Mononuclear cell (primary cell): ENCODE measurements around the gene UTP25. TPM values are rescaled to one million over a fixed set of nuclear protein-coding genes. Genes with fewer than 3 reads are reported as not detected.
A peak's percentile ranks its signal among the peaks of the same experiment; 100 is the strongest.
"Not testable (repeated sequence)": the region's sequence is repeated elsewhere in the genome, so short reads cannot be mapped to it uniquely, and the experiment has no call there.

Experiments
- H3K27me3 ChIP-seq: 2 replicates; pipeline ENCODE4 v1.6.0; 2011; ENCODE audit warnings: low read length, control low read depth; ENCODE audit not compliant: insufficient read depth
- H3K4me1 ChIP-seq: 2 replicates; pipeline ENCODE4 v1.5.1; 2011; ENCODE audit warnings: mild to moderate bottlenecking, low read length, control low read depth; ENCODE audit not compliant: insufficient read depth
- H3K4me3 ChIP-seq: 2 replicates; pipeline ENCODE4 v1.5.1; 2011; ENCODE audit warnings: mild to moderate bottlenecking, low read length, moderate library complexity
- H3K9me3 ChIP-seq: 2 replicates; pipeline ENCODE4 v1.5.1; 2011; ENCODE audit warnings: low read depth, mild to moderate bottlenecking, control low read depth, low read length
- total RNA-seq: library from RNA; depleted of rRNA; stranded (reverse); fragments of >200 nt; gene quantifications from one replicate; pipeline ENCODE4 v1.2.3, GENCODE V29; 2012

Gene UTP25, protein sequence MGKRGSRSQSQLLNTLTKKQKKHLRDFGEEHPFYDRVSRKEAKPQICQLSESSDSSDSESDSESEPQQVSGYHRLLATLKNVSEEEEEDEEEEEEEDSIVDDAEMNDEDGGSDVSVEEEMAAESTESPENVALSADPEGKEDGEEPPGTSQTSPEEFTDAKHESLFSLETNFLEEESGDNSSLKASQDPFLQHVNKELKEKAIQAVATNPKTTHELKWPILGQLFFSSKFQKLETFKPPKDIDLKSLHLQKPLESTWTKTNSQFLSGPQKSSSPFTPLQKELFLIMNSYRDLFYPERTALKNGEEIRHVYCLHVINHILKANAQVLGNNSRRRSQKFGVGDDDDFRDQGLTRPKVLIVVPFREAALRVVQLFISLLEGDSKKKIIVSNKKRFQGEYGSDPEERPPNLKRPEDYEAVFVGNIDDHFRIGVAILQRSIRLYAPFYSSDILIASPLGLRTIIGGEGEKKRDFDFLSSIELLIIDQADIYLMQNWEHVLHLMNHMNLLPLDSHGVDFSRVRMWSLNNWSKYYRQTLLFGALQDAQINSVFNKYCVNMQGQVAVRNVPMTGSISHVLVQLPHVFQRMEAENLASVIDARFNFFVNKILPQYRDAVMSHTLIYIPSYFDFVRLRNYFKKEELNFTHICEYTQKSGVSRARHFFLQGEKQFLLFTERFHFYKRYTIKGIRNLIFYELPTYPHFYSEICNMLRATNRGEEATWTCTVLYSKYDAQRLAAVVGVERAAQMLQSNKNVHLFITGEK
- 9.3 TPM for total RNA-seq

DNA sequence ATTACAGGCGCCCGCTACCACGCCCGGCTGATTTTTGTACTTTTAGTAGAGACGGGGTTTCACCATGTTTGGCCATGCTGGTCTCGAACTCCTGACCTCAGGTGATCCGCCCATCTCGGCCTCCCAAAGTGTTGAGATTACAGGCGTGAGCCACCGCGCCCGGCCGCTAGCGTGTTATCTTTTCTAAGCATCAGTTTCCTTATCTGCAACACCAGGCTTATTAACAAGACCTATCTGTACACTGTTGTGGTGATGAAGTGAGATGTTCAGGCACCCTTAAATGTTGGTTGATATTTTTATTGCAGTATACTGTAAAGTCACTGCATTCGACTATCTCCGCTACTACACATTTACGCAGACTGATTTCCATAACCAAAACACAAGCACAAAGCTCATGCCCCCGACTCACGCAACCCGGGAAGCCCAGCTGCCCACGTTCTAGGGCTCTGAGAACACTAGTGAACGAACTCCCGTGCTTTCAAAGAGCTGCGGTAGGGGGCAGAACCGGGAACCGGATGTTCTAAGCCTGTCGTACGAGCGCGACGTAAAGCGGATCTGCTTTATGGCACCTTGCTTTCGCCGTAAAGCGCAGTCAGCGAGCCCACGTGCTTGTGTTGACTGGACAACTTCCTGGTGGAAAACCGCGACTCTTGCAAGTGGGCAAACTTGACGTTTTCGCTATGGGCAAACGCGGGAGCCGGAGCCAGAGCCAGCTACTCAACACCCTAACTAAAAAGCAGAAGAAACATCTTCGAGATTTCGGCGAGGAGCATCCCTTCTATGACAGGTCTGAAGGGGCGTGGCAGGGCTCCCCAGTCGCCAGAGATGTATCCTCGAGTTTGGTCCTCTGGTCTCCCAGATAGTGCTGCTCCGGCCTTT lies at the start of gene UTP25:
Gene UTP25, plus strand, starts transcription at position 589 of the 879 bp plus-strand sequence. Its CDS starts 92 bp downstream, at position 681.
- no peaks in the 10 kb centered on the region for H3K9me3 ChIP-seq
- peaks cover 16% of the 10 kb centered on the region for H3K4me1 ChIP-seq
- H3K27me3 ChIP-seq = peaks cover 5% of the 10 kb centered on the region
- H3K4me3 ChIP-seq = peak within 1 kb of the TSS; percentile 64

DNA sequence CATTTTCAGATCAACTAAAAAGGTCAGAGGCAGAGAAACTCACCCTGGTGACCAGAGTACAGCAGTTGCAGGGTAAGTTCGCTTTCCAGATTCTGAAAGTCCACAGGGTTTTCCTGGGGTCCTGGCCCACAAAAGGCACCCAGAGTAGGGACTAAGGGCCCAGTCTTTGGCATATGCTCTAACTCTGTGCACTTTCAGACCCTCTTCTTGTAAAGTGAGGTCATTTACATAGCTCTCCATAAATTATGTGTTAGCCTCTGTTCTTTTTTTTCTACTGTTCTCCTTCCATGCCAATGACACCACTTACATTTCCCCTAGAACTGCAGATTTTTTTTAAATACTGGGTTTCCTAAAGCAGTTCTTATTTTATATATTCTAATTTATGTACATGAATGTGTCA lies 49.7 kb upstream of the UTP25 start:
- H3K27me3 ChIP-seq = no peaks in the 10 kb centered on the region
- H3K4me1 ChIP-seq = peaks cover 30% of the 10 kb centered on the region
- H3K9me3 ChIP-seq = no peaks in the 10 kb centered on the region
- H3K4me3 ChIP-seq = no peak overlapping the region

DNA sequence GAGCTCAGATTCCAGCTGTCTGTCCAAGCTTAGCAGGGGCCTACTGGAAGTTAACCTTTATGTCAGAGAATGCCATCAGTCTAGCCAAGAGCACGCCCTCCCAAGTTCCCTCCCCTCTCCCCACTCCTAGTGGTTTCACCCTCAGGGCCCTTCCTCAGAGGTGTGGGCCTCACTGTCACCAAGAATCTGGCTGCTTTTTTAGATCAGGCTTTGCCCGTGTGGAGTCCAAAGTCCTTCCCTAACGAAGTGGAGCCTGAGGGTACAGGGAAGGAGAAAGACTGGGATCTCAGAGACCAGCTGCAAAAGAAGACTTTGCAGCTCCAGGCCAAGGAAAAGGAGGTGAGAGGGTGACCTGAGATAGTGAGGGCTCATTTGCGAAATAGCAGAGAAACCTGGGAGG lies 47.5 kb upstream of the UTP25 start:
- peaks cover 27% of the 10 kb centered on the region for H3K4me1 ChIP-seq
- no peaks in the 10 kb centered on the region for H3K27me3 ChIP-seq
- no peaks in the 10 kb centered on the region for H3K9me3 ChIP-seq

DNA sequence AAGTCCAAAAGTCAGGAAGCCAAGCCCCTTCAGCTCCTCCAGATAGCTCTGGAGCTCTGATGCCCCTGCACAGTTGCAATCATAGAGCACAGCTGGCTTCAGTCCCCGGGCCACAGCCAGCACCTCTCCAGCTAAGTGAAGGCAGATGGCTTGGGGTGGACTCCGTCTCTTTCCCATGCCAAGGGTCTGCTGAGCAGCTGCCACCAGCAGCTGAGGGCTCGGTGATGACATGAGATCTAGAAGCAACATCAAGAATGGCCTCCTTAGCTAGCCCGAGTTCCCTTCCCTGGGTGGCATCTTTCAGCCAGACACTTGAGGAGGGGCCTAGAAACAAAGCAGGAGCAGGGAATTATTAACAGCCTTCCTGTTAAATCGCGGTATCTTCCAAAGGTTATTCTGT lies 44.4 kb upstream of the UTP25 start:
- H3K4me1 ChIP-seq = peaks cover 20% of the 10 kb centered on the region
- no peak overlapping the region for H3K4me3 ChIP-seq
- no peaks in the 10 kb centered on the region for H3K9me3 ChIP-seq
- H3K27me3 ChIP-seq = no peaks in the 10 kb centered on the region

More for the DNA sequence above, 47.5 kb upstream of the UTP25 start:
- H3K4me3 ChIP-seq = no peak overlapping the region

DNA sequence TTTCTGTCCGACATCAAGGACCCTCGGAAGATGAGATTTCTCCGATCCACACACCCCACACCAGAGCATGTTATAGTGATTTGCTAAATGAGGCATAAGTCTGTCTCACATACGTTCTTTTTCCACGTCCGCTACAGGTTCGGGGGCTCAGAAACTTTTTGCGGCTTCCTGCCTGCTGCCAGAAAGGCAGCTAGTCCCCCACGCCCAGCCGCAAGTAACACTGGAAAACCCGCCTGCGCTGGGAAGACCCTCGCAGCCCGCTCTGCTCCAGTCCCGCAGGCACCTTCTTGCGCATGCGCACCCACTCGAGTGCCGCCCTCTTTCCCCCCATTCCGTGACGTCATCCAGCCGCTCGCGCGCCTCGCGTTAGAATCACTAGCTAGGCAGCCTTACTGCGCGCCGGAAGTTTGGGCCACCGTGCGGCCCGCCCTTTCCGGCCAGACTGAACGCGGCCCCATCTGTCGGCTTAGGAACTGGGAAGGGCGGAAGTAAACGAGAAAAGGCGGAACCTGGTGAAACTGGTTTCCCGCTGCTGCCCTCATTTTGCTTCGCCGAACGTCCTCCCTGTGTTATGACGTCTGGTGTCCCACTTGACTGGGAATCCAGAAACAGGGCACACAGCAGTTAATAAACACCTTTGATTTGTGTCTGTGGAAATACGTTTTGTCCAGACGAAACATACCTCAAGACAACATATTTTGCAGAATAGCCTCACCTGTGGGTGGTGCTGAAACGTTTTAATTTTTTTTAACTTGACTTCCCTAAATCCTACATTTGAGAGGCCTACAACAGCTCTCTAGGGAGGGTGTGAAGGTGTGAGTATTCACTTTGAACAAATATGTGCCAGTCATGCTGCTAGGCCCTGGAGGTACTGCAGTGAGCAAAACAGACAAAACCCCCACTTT lies 43.3 kb upstream of the UTP25 start, which contains the start of gene C1orf74:
Gene C1orf74, minus strand, starts transcription at position 295 of the 905 bp plus-strand sequence. CDS start 925 bp downstream, outside the sequence.
- H3K4me3 ChIP-seq = peak within 1 kb of the TSS; percentile 68
- H3K4me1 ChIP-seq = peaks cover 20% of the 10 kb centered on the region
- no peaks in the 10 kb centered on the region for H3K27me3 ChIP-seq
- H3K9me3 ChIP-seq = no peaks in the 10 kb centered on the region

DNA sequence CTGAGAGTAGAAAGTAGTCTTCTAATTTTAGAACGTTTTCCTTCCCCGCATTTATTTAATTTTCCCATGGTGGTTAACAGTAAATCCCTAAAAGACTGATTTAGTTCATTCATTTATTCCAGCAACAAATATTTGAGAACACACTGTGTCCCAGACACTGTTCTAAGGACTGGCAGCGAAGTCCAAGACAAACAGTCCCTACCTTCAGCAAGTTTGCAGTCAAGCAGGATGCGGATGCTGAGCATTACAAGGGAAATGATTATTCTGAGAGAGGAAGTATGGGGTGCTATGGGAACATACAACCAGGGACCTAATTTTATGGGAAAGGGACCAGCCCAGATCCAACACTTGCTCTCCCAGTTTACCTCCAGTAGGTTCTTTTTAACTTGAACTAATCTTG lies 42.2 kb upstream of the UTP25 start:
- H3K4me1 ChIP-seq = peaks cover 20% of the 10 kb centered on the region
- no peak overlapping the region for H3K4me3 ChIP-seq

DNA sequence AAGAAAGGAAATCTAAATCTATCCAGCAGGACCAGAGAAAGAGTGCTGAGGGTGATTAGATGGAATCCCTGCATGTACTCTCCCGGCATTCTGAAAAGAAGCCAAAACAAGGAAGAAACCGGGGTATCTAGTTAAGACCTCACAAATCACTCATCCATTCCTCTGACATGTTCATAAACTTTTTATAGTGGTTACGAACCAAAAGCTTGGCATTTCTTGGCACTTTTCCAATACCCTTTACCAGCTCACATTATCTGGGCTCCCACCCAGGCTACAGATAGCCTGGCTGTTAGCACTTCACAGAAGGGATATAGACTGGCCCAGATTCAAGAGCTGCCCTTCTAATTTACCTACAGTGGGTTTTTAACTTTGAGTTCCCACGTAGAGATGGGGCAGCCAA lies 41.6 kb upstream of the UTP25 start:
- H3K4me3 ChIP-seq = no peak overlapping the region
- H3K27me3 ChIP-seq = no peaks in the 10 kb centered on the region
- H3K9me3 ChIP-seq = no peaks in the 10 kb centered on the region
- peaks cover 20% of the 10 kb centered on the region for H3K4me1 ChIP-seq

More for the DNA sequence above, 42.2 kb upstream of the UTP25 start:
- H3K27me3 ChIP-seq = no peaks in the 10 kb centered on the region
- no peaks in the 10 kb centered on the region for H3K9me3 ChIP-seq

DNA sequence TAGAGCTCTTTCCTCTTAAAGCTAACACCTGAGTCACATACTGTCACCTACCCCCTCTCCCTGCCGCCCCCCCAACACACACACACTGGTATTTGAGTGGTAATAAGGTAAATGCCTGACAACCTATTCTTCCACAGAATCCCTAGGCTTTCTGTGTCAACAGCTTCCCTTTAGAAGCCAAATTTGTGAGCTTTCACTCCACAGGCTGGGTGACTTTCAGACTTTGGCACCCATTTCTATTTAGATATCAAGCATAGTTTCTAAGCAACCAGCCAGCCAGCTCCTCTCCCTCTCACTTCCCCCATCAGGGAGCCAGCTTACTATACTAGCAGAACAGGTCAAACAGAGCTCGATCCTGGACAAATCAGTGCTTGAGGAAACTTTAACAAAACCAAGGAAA lies 40.2 kb upstream of the UTP25 start:
- Histone ChIP-seq H3K9me3 (no peaks in the 10 kb centered on the region), H3K4me1 (peaks cover 20% of the 10 kb centered on the region), H3K27me3 (peaks cover 13% of the 10 kb centered on the region), H3K4me3 (no peak overlapping the region)

DNA sequence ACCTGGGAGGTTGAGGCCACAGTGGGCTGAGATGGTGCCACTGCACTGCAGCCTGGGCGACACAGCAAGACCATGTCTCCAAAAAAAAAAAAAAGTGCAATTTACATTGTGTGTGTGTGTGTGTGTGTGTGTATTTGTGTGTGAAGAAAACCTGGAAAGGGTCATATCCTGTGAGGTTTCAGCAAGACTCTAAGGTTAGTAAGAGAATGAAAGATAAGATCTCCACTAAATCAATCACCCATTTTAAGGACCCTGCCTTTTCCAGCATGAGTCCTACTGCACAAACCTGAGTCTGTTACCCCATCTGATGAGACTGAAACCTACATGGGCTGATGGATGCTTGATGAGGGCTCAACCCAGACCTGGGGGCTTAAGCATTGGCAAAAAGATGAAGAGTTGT lies 38.5 kb upstream of the UTP25 start:
- H3K9me3 ChIP-seq = no peaks in the 10 kb centered on the region
- H3K27me3 ChIP-seq = peaks cover 14% of the 10 kb centered on the region
- H3K4me3 ChIP-seq = no peak overlapping the region
- H3K4me1 ChIP-seq = peaks cover 7% of the 10 kb centered on the region

DNA sequence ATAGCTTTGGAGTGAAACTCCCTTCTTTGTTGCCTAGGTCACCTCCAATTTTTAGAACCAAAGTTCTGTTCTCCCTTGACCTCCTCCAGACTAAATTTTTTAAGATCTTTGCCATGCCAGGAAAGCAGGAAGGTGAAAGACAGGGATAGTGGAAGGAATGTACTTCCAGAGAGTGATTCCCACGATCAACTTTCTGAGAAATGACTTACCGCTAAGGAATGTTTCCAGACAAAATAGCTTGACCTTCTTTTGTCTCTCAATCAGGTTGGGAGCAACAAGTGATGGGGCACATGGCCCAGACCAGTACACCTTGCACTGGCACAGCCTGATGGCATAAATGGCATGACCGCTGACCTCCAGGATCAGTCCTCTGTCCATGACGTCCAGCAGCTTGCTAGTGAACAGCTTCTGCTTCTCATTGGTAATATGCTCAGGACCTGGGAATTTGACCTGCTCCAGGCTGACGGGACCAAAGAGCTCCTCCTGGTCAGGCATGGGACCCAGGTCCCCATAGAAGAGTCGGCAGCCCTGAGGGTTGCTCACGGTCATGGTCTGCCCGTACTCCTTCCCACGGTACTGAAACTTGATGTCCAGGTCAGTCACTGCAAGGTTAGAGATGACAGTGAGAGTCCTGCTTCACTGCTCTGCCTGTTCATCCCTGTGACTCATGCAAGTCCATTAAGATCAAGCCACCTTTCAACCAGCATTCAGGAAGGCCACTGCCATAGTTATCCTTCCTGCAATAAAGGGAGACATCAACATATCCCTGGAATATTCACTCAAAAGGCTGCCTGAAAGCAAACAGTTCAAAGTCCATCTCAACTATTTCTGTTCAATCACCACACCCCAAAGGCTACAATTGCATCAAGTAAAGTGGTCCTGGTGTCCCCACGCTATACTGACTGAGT lies 37.2 kb upstream of the UTP25 start:
- H3K9me3 ChIP-seq = no peaks in the 10 kb centered on the region
- H3K4me1 ChIP-seq = no peaks in the 10 kb centered on the region

DNA sequence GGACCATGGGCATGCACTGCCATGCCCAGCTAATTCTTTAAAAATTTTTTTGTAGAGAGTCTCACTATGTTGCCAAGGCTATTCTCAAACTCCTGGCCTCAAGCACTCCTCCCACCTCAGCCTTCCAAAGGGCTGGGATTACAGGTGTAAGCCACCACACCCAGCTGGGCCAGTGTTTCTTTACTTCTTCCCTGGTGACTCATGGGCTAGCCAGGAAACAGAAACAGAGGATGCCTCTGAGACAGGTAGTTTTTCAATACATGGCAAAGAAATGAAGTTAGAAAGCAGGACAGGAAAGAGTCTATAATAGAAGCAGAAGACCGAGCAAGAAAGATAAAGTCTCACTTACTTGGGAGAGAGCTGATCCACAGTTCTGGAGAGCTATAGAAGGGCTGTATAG lies 35.9 kb upstream of the UTP25 start:
- H3K4me3 ChIP-seq = no peak overlapping the region
- H3K27me3 ChIP-seq = peaks cover 14% of the 10 kb centered on the region
- H3K4me1 ChIP-seq = no peaks in the 10 kb centered on the region
- H3K9me3 ChIP-seq = no peaks in the 10 kb centered on the region

More for the DNA sequence above, 37.2 kb upstream of the UTP25 start:
- Histone ChIP-seq H3K4me3 (no peak overlapping the region), H3K27me3 (peaks cover 14% of the 10 kb centered on the region)

DNA sequence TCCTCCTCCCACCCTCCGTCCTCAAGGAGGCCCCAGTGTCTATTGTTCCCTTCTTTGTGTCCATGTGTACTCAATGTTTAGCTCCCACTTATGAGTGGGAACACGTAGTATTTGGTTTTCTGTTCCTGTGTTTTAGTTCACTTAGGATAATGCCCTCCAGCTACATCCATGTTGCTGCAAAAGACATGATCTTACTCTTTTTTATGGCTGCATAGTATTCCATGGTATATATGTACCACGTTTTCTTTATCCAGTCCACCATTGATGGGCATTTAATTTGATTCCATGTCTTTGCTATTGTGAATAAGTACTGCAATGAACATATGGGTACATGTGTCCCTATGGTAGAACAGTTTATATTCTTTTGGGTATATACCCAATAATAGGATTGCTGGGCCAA lies 34.1 kb upstream of the UTP25 start:
- H3K4me3 ChIP-seq, H3K4me1 ChIP-seq, H3K9me3 ChIP-seq: not testable (repeated sequence)
- H3K27me3 ChIP-seq = peaks cover 14% of the 10 kb centered on the region

DNA sequence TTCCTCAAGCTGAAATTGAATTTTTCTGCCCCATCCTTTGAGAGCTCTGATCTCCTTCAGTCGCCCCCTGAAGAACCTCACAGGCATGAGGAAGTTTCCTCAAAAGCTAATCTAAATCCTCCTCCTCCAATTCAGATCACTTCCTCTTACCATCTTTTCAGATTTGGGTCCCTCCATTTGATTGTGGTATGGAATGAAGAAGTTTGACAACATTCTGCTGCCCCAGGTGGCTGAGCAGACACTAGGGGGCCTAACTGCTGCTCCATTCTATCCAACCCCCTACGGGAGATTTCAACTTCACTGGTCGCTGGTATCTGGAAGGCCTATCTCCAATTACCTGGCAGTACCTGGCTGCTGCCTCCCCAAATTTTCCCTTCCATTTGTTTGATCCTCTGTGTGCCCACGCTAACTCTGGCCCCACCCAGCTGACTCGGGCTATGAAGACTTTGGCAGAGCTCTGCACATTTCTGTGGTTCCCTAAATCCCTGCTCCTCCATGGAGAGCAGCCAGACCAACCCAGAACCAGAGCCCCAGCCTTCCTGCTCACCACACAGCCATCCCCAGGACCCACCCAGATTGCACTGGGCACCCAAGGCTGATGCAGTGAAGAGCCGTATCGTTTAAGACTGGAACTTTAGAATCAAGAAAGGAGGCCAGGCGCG lies 29.7 kb upstream of the UTP25 start:
- Histone ChIP-seq H3K27me3 (peaks cover 3% of the 10 kb centered on the region), H3K4me1 (no peaks in the 10 kb centered on the region), H3K4me3 (no peak overlapping the region), H3K9me3 (no peaks in the 10 kb centered on the region)
